Activated CD8-positive, alpha-beta memory T cell treated with anti-CD3 and anti-CD28 coated beads for 48 hours (primary cell): ENCODE measurements around the gene TNNC2.

Source experiments
- DNase-seq, 3 experiments: peaks; one replicate each; pipeline ENCODE4 v3.0.0-alpha.2; 2020; ENCODE audit warnings: low read depth in 2 of 3, low spot score in 2 of 3

TNNC2 gene

DNA sequence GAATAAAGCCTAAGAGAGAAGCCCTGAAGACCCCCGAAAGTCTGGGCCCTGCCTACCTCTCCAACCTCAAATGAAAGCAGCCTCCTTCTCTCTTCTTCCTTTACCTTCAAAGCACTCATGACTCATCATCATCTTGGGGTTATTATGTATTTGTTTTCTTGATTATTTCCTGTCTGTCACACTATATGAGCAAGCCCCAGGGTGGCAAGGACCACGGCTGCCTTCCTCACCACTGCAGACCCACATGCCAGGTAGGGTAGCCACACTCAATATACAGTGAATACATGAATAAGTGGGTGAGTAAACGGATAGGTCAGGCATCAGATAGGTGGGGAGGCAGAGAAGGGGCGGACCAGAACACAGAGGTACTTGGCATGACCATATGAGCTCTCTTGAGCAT is 44.2 kb downstream of the TNNC2 start:
- DNase-seq = no peak

DNA sequence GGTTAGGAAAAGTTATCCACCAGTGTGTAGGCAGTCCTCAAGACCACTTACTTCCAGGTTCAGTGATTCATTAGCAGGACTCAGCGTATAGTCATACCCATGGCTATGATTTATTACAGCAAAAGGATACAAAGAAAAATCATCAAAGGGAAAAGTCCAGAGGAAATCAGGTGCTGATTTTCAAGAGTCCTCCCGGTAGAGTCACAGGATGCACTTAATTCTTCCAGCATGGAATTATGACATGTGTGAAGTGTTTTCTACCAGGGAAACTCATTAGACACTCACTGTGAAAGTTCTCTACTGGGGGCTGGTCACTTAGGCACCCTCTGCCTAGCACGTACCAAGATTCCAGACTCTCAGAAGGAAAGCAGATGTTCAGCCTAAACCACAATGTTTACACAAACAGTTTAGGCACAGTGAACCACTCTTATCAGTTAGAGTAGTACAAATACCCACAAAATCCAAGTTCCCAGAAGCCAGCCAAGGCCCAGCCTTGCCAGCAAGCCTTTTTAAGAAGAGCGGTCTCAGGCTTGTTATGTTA is 45.7 kb downstream of the TNNC2 start:
- DNase-seq = no peak

- DNase-seq = no peak
These were observed 47.0 kb downstream of the TNNC2 start for GRCh38 chr20:45780159-45780558.

- no peak for DNase-seq
These were observed 47.8 kb downstream of the TNNC2 start for GRCh38 chr20:45779011-45779915.

- DNase-seq = no peak
These were observed 50.2 kb downstream of the TNNC2 start for GRCh38 chr20:45776931-45777330.

- DNase-seq = no peak
These were observed 51.7 kb downstream of the TNNC2 start for GRCh38 chr20:45775411-45775810.

- DNase-seq = no peak
These were observed 52.2 kb downstream of the TNNC2 start for GRCh38 chr20:45774945-45775344.
